DOHH2 (cell line): ENCODE results near the gene SLC1A5.

ENCODE experiments used
- EZH2phosphoT487 ChIP-seq: fragments of 200-600 bp; sonication (generic); IDR thresholded peaks from 2 replicates; pipeline ENCODE4 v1.6.1; 2017; ENCODE audit warnings: borderline replicate concordance, mild to moderate bottlenecking, antibody characterized with exemption, low read length, moderate library complexity, mixed read lengths
- TF ChIP-seq, protein P1 (sequence below): fragments of 200-600 bp; sonication (generic); IDR thresholded peaks from one replicate; pipeline ENCODE4 v1.5.1; 2014; ENCODE audit warnings: antibody characterized with exemption, mild to moderate bottlenecking, low read depth, low read length; ENCODE audit not compliant: poor library complexity, severe bottlenecking

DNA sequence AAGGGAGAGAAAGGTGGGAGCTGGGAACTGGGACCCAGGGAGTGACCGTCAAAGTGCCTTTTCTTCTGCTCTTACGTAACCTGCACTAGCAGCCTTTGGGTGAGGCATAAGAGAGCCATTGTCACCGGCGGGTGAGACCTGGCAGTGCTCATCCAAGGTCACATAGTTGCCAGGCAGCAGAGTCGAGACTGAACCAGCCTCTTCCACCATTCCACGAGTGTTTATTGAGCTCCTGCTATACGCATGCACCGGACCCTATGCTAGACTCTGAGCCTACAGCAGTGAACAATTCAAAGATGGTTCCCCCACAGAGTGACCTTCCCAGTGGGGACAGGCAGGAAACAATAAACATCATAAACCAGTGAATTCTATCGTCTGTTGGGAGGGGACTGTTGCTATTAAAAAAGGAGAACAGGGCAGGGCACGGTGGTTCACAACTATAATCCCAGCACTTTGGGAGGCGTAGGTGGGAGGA is 23.5 kb downstream of the SLC1A5 start:
- TF ChIP-seq, protein P1, sequence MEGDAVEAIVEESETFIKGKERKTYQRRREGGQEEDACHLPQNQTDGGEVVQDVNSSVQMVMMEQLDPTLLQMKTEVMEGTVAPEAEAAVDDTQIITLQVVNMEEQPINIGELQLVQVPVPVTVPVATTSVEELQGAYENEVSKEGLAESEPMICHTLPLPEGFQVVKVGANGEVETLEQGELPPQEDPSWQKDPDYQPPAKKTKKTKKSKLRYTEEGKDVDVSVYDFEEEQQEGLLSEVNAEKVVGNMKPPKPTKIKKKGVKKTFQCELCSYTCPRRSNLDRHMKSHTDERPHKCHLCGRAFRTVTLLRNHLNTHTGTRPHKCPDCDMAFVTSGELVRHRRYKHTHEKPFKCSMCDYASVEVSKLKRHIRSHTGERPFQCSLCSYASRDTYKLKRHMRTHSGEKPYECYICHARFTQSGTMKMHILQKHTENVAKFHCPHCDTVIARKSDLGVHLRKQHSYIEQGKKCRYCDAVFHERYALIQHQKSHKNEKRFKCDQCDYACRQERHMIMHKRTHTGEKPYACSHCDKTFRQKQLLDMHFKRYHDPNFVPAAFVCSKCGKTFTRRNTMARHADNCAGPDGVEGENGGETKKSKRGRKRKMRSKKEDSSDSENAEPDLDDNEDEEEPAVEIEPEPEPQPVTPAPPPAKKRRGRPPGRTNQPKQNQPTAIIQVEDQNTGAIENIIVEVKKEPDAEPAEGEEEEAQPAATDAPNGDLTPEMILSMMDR: no peak
- TF ChIP-seq EZH2phosphoT487: no peak
